ENCODE data around the gene UBE2N. TPM values are rescaled to one million over a fixed set of nuclear protein-coding genes. Genes with fewer than 3 reads are reported as not detected.
"Not testable (repeated sequence)": the region's sequence is repeated elsewhere in the genome, so short reads cannot be mapped to it uniquely, and the experiment has no call there.

UBE2N gene
- total RNA-seq, 1 donor from 2014 or later = 70.0 TPM

DNA sequence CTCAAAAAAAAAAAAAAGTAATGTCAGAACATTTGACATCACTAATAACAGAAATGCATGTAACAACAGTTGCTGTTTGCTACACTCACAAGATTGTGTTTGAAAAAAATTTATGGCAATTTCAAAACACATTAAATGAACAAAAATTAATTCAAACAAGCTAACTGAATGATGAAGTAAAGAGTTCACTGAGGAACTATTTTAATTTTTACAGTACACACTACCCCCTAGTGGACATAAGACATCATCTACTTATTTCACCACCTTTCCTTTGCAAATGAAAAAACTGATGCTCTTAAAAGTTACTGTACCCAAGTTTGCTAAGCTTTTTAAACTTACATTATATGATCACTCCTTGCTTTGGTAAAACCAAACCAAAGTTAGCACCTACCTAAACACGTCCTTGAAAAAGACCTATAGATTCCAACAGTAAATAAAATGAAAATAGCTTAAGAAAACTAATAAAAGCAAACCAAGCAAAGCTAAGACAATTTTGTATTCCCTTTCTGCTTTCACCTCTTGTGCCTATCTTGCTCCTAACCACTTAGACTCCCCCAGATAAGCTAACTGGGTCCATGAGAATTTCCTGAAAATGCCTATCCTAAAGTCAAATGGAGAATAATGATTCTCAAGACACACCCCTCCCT lies 22.2 kb downstream of the UBE2N start:
- Mint-ChIP-seq H3K27ac (ENCODE audit: unreplicated experiment) (no peak overlapping the region), H3K4me3 (ENCODE audit: unreplicated experiment) (no peak overlapping the region), H3K9me3 (ENCODE audit: low read depth) (no peaks in the 10 kb centered on the region), H3K27me3 (ENCODE audit: low read depth) (no peaks in the 10 kb centered on the region), H3K36me3 (ENCODE audit: low read depth) (peaks cover under 1% of the 10 kb centered on the region), H3K4me1 (ENCODE audit: low read depth) (peaks cover 64% of the 10 kb centered on the region)
- TF ChIP-seq, protein P1, sequence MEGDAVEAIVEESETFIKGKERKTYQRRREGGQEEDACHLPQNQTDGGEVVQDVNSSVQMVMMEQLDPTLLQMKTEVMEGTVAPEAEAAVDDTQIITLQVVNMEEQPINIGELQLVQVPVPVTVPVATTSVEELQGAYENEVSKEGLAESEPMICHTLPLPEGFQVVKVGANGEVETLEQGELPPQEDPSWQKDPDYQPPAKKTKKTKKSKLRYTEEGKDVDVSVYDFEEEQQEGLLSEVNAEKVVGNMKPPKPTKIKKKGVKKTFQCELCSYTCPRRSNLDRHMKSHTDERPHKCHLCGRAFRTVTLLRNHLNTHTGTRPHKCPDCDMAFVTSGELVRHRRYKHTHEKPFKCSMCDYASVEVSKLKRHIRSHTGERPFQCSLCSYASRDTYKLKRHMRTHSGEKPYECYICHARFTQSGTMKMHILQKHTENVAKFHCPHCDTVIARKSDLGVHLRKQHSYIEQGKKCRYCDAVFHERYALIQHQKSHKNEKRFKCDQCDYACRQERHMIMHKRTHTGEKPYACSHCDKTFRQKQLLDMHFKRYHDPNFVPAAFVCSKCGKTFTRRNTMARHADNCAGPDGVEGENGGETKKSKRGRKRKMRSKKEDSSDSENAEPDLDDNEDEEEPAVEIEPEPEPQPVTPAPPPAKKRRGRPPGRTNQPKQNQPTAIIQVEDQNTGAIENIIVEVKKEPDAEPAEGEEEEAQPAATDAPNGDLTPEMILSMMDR (IDR thresholded peaks at IDR 0.05) = peak; percentile 88
- no peak for DNase-seq (ENCODE audit: low spot score)

DNA sequence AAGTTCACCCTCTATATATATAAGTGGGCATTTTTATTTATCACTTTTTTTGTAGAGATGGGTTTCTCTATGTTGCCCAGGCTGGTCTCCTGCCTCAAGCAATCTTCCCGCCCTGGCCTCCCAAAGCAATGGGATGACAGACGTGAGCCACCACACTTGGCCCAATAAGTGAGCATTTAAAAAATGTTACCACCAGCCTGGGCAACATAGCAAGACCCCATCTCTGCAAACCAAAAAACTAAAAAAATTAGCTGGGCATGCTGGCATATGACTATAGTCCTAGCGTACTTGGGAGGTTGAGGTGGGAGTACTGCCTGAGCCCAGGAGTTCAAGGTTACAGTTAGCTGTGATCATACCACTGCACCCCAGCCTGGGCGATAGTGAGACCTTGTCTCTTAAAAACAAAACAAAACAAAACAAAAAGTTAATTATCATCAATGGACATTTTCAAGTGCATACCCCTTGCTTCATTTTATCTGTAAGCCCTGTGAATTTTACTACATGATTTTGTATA lies 23.7 kb downstream of the UBE2N start:
- no peaks in the 10 kb centered on the region for H3K27me3 Mint-ChIP-seq (ENCODE audit: low read depth)
- H3K4me3 Mint-ChIP-seq (ENCODE audit: unreplicated experiment) = no peak overlapping the region
- TF ChIP-seq, protein P1 (IDR thresholded peaks at IDR 0.05) = no peak
- H3K4me1 Mint-ChIP-seq (ENCODE audit: low read depth) = peaks cover 59% of the 10 kb centered on the region
- H3K36me3 Mint-ChIP-seq (ENCODE audit: low read depth) = peaks cover 2% of the 10 kb centered on the region
- H3K9me3 Mint-ChIP-seq (ENCODE audit: low read depth) = no peaks in the 10 kb centered on the region
- no peak for DNase-seq (ENCODE audit: low spot score)
- H3K27ac Mint-ChIP-seq (ENCODE audit: unreplicated experiment) = no peak overlapping the region

DNA sequence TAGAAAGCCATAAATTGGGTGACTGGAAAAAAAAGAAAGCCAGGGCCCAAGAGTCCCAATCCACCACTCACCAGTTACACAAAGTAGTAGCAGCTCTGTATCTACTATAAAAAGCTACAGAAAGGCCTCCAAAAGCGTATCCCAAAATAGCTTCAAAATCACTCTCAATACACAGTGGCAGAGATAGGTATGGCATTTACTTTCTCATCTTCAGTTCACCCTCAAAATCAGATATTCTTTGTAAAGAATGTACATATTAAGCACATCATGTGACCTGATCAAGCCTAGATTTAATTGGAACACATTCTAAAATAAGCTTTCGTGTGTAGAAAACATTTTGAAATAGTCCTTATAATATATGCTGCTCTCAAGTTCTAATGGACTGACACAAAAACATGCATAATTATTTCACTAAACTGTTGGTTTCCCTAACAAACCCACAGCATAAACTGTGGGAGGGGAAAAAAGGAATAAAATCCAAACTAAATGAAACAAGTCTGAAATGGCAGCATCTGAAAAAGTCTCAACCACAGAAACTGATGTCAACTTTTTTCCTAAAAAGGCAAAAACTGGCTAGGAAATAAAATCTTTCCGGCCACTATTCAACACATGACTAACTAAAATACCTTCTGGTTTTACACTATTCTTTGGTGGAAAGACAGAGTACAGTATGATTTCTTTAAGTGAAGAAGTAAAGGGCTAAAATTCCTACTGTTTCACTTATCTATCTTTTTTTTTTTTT lies 25.9 kb downstream of the UBE2N start:
- peaks cover 62% of the 10 kb centered on the region for H3K4me1 Mint-ChIP-seq (ENCODE audit: low read depth)
- H3K27me3 Mint-ChIP-seq (ENCODE audit: low read depth) = no peaks in the 10 kb centered on the region
- peak overlapping the region; percentile 31 for H3K4me3 Mint-ChIP-seq (ENCODE audit: unreplicated experiment)
- no peaks in the 10 kb centered on the region for H3K9me3 Mint-ChIP-seq (ENCODE audit: low read depth)
- peak overlapping the region; percentile 89 for H3K27ac Mint-ChIP-seq (ENCODE audit: unreplicated experiment)
- DNase-seq (ENCODE audit: low spot score) = no peak
- peaks cover 2% of the 10 kb centered on the region for H3K36me3 Mint-ChIP-seq (ENCODE audit: low read depth)
- TF ChIP-seq, protein P1 (IDR thresholded peaks at IDR 0.05) = peak; percentile 6

DNA sequence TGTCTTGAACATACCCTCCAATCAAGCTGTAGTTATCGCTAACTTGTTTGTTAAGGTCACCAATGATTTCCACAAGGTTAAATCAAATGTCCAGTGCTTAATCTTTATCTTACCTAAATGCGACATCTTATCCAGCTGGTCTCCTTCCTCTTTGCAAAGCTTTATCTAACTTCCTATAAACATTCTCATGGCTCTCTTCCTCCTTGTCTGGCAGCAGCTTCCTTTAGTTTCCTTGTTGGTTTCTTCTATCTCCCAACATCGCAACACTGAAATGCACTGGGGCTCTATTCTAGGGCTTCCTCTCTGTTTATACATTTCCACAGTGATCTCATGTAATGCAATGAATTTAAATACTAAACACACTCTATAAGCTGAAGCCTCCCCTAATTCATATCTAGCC lies 28.7 kb downstream of the UBE2N start:
- no peaks in the 10 kb centered on the region for H3K27me3 Mint-ChIP-seq (ENCODE audit: low read depth)
- H3K27ac Mint-ChIP-seq (ENCODE audit: unreplicated experiment) = peak overlapping the region; percentile 29
- H3K9me3 Mint-ChIP-seq (ENCODE audit: low read depth) = no peaks in the 10 kb centered on the region
- peaks cover 76% of the 10 kb centered on the region for H3K4me1 Mint-ChIP-seq (ENCODE audit: low read depth)
- TF ChIP-seq, protein P1 (IDR thresholded peaks at IDR 0.05) = no peak
- no peak overlapping the region for H3K4me3 Mint-ChIP-seq (ENCODE audit: unreplicated experiment)
- H3K36me3 Mint-ChIP-seq (ENCODE audit: low read depth) = peaks cover 2% of the 10 kb centered on the region
- DNase-seq (ENCODE audit: low spot score) = no peak

DNA sequence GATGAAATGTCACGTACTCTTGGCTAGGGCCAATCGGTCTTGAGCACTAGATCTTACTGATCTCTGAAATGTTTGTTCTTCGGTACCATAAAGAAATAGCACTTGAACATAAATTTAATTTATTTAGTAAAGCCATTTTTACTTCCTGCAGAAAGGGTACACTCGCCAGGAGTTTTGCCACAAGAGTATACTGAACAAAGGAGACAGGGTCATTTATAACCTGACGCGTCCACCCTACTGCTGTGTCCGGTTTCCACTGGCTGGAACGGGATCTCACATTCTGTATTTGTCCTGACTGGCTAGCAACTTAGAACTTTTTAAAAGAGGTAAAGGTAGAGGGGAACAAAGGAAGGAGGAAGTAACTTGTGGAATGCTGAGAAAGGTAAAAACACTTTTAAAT lies 29.4 kb downstream of the UBE2N start:
- not testable (repeated sequence) for H3K4me3 Mint-ChIP-seq (ENCODE audit: unreplicated experiment); H3K27me3 Mint-ChIP-seq (ENCODE audit: low read depth); H3K36me3 Mint-ChIP-seq (ENCODE audit: low read depth); H3K9me3 Mint-ChIP-seq (ENCODE audit: low read depth); DNase-seq (ENCODE audit: low spot score)
- peak overlapping the region; percentile 10 for H3K27ac Mint-ChIP-seq (ENCODE audit: unreplicated experiment)
- peaks cover 76% of the 10 kb centered on the region for H3K4me1 Mint-ChIP-seq (ENCODE audit: low read depth)

DNA sequence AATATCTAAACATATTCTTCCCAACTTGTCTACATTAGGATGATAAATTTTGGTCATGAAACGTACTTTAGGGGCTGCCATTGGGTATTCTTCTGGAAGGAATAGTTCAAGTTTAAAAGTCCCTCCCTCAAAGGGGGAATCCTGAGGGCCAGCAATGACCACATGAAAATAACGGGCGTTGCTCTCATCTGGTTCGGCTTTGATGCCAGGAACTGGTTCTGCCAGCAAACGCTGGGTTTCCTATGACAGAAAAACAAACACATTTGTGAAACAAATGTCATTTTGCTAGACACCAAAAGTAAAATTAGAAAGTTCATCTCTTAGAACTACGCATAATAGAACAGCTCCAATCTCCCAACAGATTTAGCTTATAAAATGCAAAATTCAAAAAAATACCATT lies 30.7 kb downstream of the UBE2N start:
- not testable (repeated sequence) for H3K27me3 Mint-ChIP-seq (ENCODE audit: low read depth); H3K27ac Mint-ChIP-seq (ENCODE audit: unreplicated experiment); H3K4me3 Mint-ChIP-seq (ENCODE audit: unreplicated experiment); H3K36me3 Mint-ChIP-seq (ENCODE audit: low read depth); H3K9me3 Mint-ChIP-seq (ENCODE audit: low read depth); DNase-seq (ENCODE audit: low spot score)
- peaks cover 62% of the 10 kb centered on the region for H3K4me1 Mint-ChIP-seq (ENCODE audit: low read depth)

DNA sequence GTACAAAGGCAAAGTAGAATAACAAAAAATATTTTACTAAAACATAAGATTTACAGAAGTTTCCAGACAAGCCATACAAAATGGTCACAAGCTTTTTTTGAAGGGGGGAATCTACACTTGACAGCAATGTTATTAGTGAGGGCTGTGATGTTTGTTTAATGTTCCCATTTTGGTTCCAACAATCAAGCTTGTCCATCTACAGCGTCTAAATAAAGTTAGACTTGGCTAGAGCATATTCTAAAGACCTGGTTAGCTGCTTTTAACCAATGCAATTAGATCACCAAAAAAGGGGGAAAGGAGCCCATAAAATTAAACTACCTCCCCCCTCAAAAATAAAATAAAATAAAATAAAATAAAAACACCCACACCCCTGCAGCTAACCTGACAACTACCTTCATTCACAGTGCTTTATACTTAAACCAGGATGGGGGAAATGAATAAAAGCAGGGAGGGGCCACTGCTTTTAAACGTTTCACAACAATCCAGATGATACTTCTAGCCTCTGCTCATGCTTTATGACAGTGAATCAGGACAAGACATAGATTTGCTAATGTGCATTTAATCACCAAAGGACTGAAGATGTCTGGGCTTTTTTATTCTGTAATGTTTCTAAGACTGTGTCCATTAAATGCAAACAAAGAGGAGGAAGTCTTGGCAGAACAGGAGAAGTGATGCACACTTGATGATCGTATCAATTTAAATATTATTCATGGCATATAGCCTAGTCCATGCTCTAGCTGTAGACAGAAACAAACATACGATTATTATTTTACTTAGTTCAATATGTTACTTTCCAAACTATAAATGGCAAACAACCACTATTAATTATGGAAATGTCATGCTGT lies 32.2 kb downstream of the UBE2N start:
- not testable (repeated sequence) for DNase-seq (ENCODE audit: low spot score); H3K4me3 Mint-ChIP-seq (ENCODE audit: unreplicated experiment); H3K9me3 Mint-ChIP-seq (ENCODE audit: low read depth); H3K27me3 Mint-ChIP-seq (ENCODE audit: low read depth); H3K36me3 Mint-ChIP-seq (ENCODE audit: low read depth)
- H3K4me1 Mint-ChIP-seq (ENCODE audit: low read depth) = peaks cover 48% of the 10 kb centered on the region
- H3K27ac Mint-ChIP-seq (ENCODE audit: unreplicated experiment) = peak overlapping the region; percentile 37
